Measurements from ENCODE around the gene MSANTD3. TPM values are rescaled to one million over a fixed set of nuclear protein-coding genes. Genes with fewer than 3 reads are reported as not detected.
A peak's percentile ranks its signal among the peaks of the same experiment; 100 is the strongest.
"Not testable (repeated sequence)": the region's sequence is repeated elsewhere in the genome, so short reads cannot be mapped to it uniquely, and the experiment has no call there.

The MSANTD3 gene
- total RNA-seq, 2 donors from 2014 or later = 15.9 to 18.3 TPM

DNA sequence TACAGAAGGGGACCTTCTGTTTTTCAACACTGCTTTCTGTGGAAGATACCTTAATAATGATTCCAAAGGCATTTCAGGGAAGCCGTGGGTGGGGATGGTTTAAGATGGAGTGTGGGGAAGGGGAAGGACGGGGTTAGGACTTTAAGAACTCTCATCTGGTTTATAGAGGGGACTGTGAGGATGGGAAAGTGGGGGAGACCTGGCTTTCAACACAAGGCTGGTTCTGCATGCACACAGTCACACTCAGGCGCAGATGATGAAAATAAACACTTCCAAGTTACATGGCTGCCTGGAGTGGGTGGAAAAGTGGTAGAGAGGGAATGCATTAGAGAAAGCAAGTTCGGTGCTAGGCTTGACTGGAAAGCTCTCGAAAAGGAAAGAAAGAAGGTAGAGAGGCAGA is 4.9 kb downstream of the MSANTD3 start:
- Histone ChIP-seq H3K4me1 (ENCODE audit: control insufficient read depth in 1 of 2, low read depth in 2 of 2) (peaks cover 12 to 26% of the 10 kb centered on the region in 2 donors), H3K9me3 (no peaks in the 10 kb centered on the region), H3K27me3 (replicated peaks; ENCODE audit: insufficient read depth) (no peaks in the 10 kb centered on the region), H3K36me3 (no peaks in the 10 kb centered on the region), H3K4me3 (no peak overlapping the region), H3K27ac (no peak overlapping the region)
- ATAC-seq (ENCODE audit: insufficient number of reproducible peaks, low FRiP score, low read depth) (no peak), DNase-seq (ENCODE audit: low spot score) (no peak)
- TF ChIP-seq CTCF (IDR thresholded peaks at IDR 0.05) = no peak

DNA sequence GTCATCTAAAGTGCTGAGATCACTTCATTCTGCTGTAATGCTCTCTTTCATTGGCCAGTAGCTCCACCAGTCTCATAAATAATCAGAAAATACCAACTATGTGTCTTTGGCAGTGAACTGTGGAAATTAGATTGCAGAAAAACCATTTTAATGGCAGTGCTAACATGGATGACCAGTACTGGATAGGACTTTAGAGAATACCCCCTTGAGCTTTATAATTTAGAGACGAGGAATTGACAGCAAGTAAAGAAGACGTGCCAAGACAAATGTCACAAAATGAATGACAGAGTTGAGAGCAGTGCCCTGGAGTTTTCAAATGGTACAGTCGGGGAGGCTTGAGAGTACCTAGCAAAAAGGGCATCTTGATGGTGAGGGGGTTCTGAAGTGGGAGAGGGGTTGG is 5.8 kb downstream of the MSANTD3 start:
- no peak for TF ChIP-seq CTCF (IDR thresholded peaks at IDR 0.05)
- no peak overlapping the region for H3K4me3 ChIP-seq

DNA sequence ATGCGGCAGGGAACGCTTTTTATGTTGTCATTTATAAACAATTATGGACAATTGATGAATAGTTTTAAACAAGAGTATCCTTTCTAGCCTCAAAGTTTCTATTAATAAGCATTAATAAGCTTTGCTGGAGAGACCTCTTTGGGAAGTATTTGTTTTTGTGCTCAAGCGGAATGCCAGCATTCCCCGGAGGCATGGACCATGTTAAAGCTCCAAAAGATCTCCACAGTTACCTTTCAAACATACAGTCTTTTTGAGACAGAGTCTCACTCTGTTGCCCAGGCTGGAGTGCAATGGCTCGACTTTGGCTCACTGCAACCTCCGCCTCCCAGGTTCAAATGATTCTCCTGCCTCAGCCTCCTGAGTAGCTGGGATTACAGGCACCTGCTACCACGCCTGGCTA is 9.6 kb downstream of the MSANTD3 start:
- Histone ChIP-seq H3K27me3 (replicated peaks; ENCODE audit: insufficient read depth) (no peaks in the 10 kb centered on the region), H3K27ac (no peak overlapping the region), H3K36me3 (no peaks in the 10 kb centered on the region), H3K4me3 (no peak overlapping the region), H3K4me1 (ENCODE audit: control insufficient read depth in 1 of 2, low read depth in 2 of 2) (peaks cover 6 to 7% of the 10 kb centered on the region in 2 donors), H3K9me3 (no peaks in the 10 kb centered on the region)
- ATAC-seq (ENCODE audit: insufficient number of reproducible peaks, low FRiP score, low read depth) (no peak), DNase-seq (ENCODE audit: low spot score) (no peak)
- no peak for TF ChIP-seq CTCF (IDR thresholded peaks at IDR 0.05)

More for the DNA sequence above, 5.8 kb downstream of the MSANTD3 start:
- DNase-seq (ENCODE audit: low spot score) (no peak), ATAC-seq (ENCODE audit: insufficient number of reproducible peaks, low FRiP score, low read depth) (no peak)
- no peak overlapping the region for H3K27ac ChIP-seq
- no peaks in the 10 kb centered on the region for H3K9me3 ChIP-seq
- H3K27me3 ChIP-seq (replicated peaks; ENCODE audit: insufficient read depth) = no peaks in the 10 kb centered on the region
- no peaks in the 10 kb centered on the region for H3K36me3 ChIP-seq
- peaks cover 12 to 25% of the 10 kb centered on the region in 2 donors for H3K4me1 ChIP-seq (ENCODE audit: control insufficient read depth in 1 of 2, low read depth in 2 of 2)

- ATAC-seq (ENCODE audit: insufficient number of reproducible peaks, low FRiP score, low read depth) (no peak), DNase-seq (ENCODE audit: low spot score) (peak; percentile 69)
- TF ChIP-seq CTCF (IDR thresholded peaks at IDR 0.05) = peak; percentile 94
- Histone ChIP-seq H3K4me3 (no peak overlapping the region), H3K4me1 (ENCODE audit: control insufficient read depth in 1 of 2, low read depth in 2 of 2) (peaks cover 7 to 13% of the 10 kb centered on the region in 2 donors), H3K27me3 (replicated peaks; ENCODE audit: insufficient read depth) (no peaks in the 10 kb centered on the region), H3K36me3 (no peaks in the 10 kb centered on the region), H3K9me3 (no peaks in the 10 kb centered on the region), H3K27ac (no peak overlapping the region)
These were observed 11.2 kb downstream of the MSANTD3 start for GRCh38 chr9:100437860-100438805.

- Histone ChIP-seq H3K27me3 (replicated peaks; ENCODE audit: insufficient read depth) (no peaks in the 10 kb centered on the region), H3K4me1 (ENCODE audit: control insufficient read depth in 1 of 2, low read depth in 2 of 2) (peaks cover 7 to 13% of the 10 kb centered on the region in 2 donors), H3K36me3 (peaks cover 5% of the 10 kb centered on the region), H3K4me3 (no peak overlapping the region), H3K9me3 (no peaks in the 10 kb centered on the region), H3K27ac (no peak overlapping the region)
- DNase-seq (ENCODE audit: low spot score) (no peak), ATAC-seq (ENCODE audit: insufficient number of reproducible peaks, low FRiP score, low read depth) (peak; percentile 39)
- TF ChIP-seq CTCF (IDR thresholded peaks at IDR 0.05) = no peak
These were observed 13.1 kb downstream of the MSANTD3 start for GRCh38 chr9:100440071-100440470.

GRCh38 chr9:100440487-100440886 is 13.5 kb downstream of the MSANTD3 start:
- H3K9me3 ChIP-seq; DNase-seq (ENCODE audit: low spot score): not testable (repeated sequence)

More at GRCh38 chr9:100440487-100440886, 13.5 kb downstream of the MSANTD3 start:
- H3K27ac ChIP-seq; ATAC-seq (ENCODE audit: insufficient number of reproducible peaks, low FRiP score, low read depth); H3K4me3 ChIP-seq; H3K36me3 ChIP-seq; H3K27me3 ChIP-seq (replicated peaks; ENCODE audit: insufficient read depth): not testable (repeated sequence)
- H3K4me1 ChIP-seq (ENCODE audit: control insufficient read depth in 1 of 2, low read depth in 2 of 2) = peaks cover 7 to 13% of the 10 kb centered on the region in 2 donors
